T1000 (cell line): ENCODE data around the gene SHB.
A peak's percentile ranks its signal among the peaks of the same experiment; 100 is the strongest.

Experiments used
- DNase-seq: peaks from one replicate; lab custom pipeline; 2025; ENCODE audit warnings: mixed read lengths; lab: John Stamatoyannopoulos, UW

Gene SHB

GRCh38 chr9:38088006-38088925, 19.2 kb upstream of the SHB start:
- DNase-seq = peak; percentile 9

DNA sequence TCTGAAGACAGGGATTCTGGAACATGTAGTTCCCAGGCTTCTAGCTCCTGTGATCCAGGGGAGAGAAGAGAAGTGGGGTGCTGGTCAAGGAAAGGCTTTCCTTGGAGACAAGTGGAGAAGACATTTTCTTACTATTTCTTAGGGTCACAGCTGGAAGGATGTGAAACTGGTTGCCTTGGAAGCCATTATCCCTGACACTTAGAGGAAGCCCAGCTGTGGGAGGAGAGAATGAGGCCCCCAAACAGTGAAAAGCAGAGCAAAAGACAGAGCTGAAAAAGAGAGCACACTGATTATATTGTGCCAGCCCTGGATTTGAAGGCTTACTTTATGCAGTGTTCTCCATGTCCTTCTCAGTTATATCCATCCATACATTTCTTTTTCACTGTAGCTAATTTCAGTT, 17.5 kb upstream of the SHB start:
- no peak for DNase-seq

DNA sequence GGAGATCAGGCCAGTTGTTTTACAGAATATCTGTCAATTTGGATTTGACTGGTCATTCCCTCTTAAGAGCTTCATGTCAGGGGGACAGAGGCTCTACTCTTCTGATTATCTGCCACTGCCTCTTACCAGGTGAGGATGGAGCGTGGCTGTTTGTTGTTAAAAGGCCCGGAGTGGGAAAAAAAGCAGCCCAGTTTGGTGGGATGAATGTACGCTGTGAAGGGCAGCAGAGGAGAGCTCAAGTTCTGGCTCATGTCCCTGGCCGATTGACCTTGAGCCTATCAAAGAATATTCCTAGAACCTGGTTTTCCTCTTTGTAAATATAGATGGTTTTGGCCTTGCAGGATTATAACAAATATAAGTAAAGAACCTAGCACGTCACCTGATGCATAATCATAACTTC, 16.3 kb upstream of the SHB start:
- no peak for DNase-seq

GRCh38 chr9:38084556-38084880, 15.5 kb upstream of the SHB start:
- no peak for DNase-seq

GRCh38 chr9:38083858-38084555, 15.0 kb upstream of the SHB start:
- no peak for DNase-seq

DNA sequence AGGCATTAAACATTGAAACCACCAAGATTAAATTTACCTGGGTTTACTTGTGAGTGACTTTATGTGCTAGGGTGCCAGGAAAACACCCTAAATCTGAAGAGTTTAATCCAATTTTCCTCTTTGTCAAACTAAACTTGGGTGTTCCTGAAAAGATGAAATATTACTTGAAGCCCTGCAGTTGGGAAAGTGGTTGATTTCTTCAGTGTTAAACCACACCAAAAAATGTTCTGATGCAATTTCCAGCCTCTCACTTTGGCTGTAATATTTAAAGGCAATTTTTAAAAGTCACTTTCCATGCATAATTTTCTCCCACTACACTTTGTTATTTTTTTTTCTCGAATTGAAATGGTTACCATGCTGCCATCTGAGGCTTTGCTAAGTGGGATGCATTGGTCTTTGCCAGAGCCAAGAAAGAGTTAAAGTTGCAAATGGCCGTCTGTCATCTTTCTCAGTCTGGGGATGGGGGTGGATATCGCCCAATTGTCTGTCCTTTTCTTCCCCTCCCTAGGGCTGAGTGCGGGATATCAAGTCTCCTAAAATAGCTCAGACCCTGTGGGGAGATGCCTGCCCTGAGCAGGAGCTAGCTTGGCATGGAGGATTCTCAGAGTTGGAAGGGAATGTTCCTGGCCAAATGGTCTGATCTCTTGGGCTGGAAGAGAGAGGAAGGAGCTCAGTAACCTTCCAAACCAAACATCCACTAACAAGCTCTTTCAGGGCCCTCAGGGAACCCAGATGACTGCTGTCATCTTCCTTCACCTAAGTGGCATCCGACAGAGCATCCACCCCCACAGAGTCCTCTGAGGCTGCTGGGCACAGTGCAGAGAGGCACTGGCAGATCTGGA, 13.6 kb upstream of the SHB start:
- DNase-seq = no peak

- DNase-seq = no peak
Measured at GRCh38 chr9:38081356-38082108, 12.5 kb upstream of the SHB start.

GRCh38 chr9:38079461-38080031, 10.5 kb upstream of the SHB start:
- DNase-seq = no peak

DNA sequence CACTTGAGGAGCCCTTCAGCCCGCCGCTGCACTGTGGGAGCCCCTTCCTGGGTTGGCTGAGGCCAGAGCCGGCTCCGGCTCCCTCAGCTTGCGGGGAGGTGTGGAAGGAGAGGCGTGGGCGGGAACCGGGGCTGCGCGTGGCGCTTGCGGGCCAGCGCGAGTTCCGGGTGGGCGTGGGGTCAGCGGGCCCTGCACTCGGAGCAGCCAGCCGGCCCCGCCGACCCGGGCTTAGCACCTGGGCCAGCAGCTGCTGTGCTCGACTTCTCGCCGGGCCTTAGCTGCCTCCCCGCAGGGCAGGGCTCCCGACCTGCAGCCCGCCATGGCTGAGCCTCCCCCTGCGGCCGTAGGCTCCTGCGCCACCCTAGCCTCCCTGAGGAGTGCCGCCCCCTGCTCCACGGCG, 6.2 kb upstream of the SHB start:
- no peak for DNase-seq

DNA sequence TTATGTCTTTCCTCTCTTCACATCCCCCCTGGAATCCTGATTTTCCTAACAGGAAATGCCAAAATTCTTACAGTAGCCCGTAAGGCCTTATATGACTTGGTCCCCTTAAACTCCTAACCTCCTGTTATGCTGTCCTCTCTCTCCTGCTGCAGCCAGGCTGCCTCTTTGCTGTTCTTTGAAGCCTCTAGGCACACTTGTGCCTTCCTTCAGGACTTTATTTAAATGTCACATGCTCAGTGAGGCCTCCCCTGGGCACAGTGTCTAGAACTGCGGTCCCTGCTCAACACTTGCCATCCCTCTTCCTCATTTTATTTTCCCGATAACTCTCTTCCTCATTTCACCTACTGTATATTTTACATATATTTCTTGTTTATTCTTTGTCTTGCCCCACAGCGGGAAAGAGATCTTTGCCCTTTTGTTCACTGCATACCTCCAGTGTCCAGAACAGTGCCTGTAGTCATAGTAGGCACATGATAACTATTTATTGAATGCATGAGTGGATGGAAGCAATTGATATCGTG, 5.5 kb upstream of the SHB start:
- no peak for DNase-seq

- no peak for DNase-seq
Measured at GRCh38 chr9:38073882-38074281, 4.9 kb upstream of the SHB start.

GRCh38 chr9:38071470-38072134, 2.6 kb upstream of the SHB start:
- DNase-seq = no peak

- no peak for DNase-seq
Measured at GRCh38 chr9:38067859-38068681, 957 bp downstream of the SHB start.

DNA sequence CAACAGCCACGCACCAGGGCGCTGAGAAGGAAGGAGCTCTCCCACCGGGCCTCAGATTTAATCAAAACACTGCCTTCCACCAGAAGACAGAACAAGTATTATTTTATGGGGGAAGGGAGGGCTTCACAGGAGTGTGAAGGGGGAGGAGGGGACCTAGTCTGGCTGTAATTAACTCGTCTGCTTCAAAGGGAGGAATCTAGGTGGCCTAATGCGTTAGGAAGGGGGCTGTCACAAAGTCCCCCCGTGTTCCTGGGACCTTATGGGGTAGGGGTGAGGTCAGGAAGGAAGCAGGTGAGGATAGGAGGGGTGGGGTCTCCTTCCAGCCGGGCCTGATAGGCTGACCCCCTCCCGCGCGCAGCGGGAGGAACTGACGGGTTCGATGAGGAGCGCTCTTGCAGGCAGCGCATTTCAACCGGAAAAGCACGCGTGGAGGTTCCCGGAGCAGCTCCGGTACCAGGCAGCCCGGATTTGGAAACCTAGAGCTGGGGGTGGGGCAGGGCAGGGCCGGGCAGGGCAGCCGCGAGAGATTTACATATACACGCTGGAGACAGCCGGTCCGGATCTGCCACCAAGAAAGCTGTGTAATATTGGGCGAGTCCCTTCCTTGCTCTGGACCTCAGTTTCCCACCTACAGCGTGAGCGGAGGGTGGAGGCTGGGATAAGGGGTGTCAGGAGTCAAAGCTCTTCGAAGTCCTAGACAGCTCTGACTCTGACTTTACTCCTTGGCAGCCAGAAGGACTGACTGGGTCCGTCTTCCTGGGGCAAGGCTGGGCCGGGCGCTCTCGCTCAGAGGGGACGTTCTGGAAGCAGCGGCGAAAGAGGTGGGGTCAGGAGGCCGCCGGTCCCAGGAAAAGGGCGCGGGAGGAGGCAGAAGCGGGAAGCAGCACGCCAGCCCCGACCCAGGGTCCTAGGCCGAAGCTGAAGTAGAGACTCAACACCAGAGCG, 1.8 kb downstream of the SHB start:
- no peak for DNase-seq

DNA sequence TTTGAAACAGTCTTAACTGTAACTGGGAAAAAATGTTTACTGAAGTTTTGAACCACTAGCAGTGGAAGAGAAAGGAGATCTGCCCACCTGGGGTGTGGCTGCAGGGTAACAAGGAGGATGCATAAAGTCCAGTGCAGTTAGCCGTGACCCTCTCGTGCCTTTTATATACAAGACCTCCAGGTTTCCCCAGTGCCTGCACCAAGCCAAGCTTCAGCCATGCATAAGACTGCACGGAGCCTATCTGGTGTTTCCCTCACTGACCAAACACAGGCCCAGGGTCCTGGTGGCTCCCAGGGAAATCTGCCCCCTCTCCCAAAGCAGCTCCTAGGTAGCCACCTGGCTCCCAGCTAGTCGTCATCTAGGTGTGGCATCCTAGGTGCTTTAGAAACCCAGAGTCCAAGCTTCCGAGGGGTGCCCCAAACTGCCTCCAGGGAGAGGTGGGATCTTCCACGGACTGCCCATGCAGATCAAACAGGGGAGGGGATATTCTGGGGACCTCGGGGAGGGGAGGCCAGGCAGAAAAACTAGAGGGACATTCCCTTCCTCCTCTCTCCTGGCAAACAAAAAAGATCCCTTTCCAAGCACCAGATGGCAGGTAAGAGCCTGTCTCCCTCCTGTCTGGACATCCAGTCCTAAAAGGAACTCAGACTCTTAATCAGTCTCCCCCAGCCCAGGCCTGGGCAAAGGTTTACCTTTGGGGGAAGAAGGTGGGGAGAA, 2.7 kb downstream of the SHB start:
- DNase-seq = no peak

GRCh38 chr9:38065369-38066075, 3.5 kb downstream of the SHB start:
- no peak for DNase-seq

GRCh38 chr9:38064842-38065368, 4.1 kb downstream of the SHB start:
- DNase-seq = no peak
